HG03108 (cell line): ENCODE data around the gene CMSS1.
"Not testable (repeated sequence)": the region's sequence is repeated elsewhere in the genome, so short reads cannot be mapped to it uniquely, and the experiment has no call there.

ENCODE experiments used
- ATAC-seq: cut with Tn5 transposase; IDR thresholded peaks from one replicate; pipeline ENCODE4 v1.9.1; 2021; ENCODE audit warnings: moderate library complexity; ENCODE audit not compliant: unreplicated experiment

CMSS1 gene

GRCh38 chr3:100044369-100044768, 226.7 kb downstream of the CMSS1 start:
- peak; percentile 59 for ATAC-seq

- no peak for ATAC-seq
These were observed 228.0 kb downstream of the CMSS1 start for GRCh38 chr3:100045696-100046095.

- no peak for ATAC-seq
These were observed 229.3 kb downstream of the CMSS1 start for GRCh38 chr3:100046986-100047385.

- peak; percentile 80 for ATAC-seq
These were observed 229.9 kb downstream of the CMSS1 start for GRCh38 chr3:100047455-100048141.

- ATAC-seq: no peak
These were observed 230.6 kb downstream of the CMSS1 start for GRCh38 chr3:100048248-100048647.

GRCh38 chr3:100051513-100051912, 233.9 kb downstream of the CMSS1 start:
- ATAC-seq: not testable (repeated sequence)

GRCh38 chr3:100053951-100054620, 236.4 kb downstream of the CMSS1 start:
- ATAC-seq: no peak

- ATAC-seq: no peak
These were observed 240.3 kb downstream of the CMSS1 start for GRCh38 chr3:100057716-100058575.

- no peak for ATAC-seq
These were observed 241.8 kb downstream of the CMSS1 start for GRCh38 chr3:100059472-100059871.

GRCh38 chr3:100060685-100061484, 243.2 kb downstream of the CMSS1 start:
- no peak for ATAC-seq

- ATAC-seq: no peak
These were observed 245.0 kb downstream of the CMSS1 start for GRCh38 chr3:100062665-100063064.

- no peak for ATAC-seq
These were observed 246.3 kb downstream of the CMSS1 start for GRCh38 chr3:100063929-100064461.

- ATAC-seq: no peak
These were observed 249.9 kb downstream of the CMSS1 start for GRCh38 chr3:100067589-100067988.

GRCh38 chr3:100068826-100069225, 251.2 kb downstream of the CMSS1 start:
- no peak for ATAC-seq

- ATAC-seq: no peak
These were observed 251.8 kb downstream of the CMSS1 start for GRCh38 chr3:100069472-100069871.

GRCh38 chr3:100072326-100073048, 254.8 kb downstream of the CMSS1 start:
- peak; percentile 42 for ATAC-seq

GRCh38 chr3:100073049-100073713, 255.5 kb downstream of the CMSS1 start:
- no peak for ATAC-seq

- ATAC-seq: no peak
These were observed 256.1 kb downstream of the CMSS1 start for GRCh38 chr3:100073714-100074307.

GRCh38 chr3:100075196-100075595, 257.5 kb downstream of the CMSS1 start:
- no peak for ATAC-seq
